AG04449 (cell line): Measurements from ENCODE around the gene HOMER3.

ENCODE experiments used
- CTCF ChIA-PET: fragments of 350-600 bp; formaldehyde crosslinking; extraction: SDS; loops from one replicate; lab custom pipeline; 2021; ENCODE audit warnings: antibody characterized with exemption; lab: Yijun Ruan, JAX
- POLR2A ChIA-PET: fragments of 400-600, 350-600 bp; formaldehyde crosslinking; extraction: SDS; loops from one replicate; lab custom pipeline; 2020; ENCODE audit warnings: antibody characterized with exemption, inconsistent platforms; lab: Yijun Ruan, JAX
- DNase-seq: peaks from one replicate; pipeline ENCODE4 v3.0.0-alpha.2; 2010; ENCODE audit warnings: low read depth, low spot score
- H3K4me3 ChIP-seq: 2 replicates; pipeline ENCODE4 v1.5.1; 2011; ENCODE audit warnings: low read depth, mild to moderate bottlenecking, control low read depth, low read length
- CTCF ChIP-seq: IDR thresholded peaks from one replicate; pipeline ENCODE4 v1.5.1; 2011; ENCODE audit warnings: mild to moderate bottlenecking, moderate library complexity, low read length, control low read depth, inconsistent platforms; ENCODE audit not compliant: insufficient read depth; ENCODE audit errors: missing control alignments

The HOMER3 gene

GRCh38 chr19:18895038-18895823 is 45.8 kb downstream of the HOMER3 start:
- ChIA-PET POLR2A (no interaction called here), CTCF (interaction anchor here (1.3 to 1.6 kb wide), 4 partner anchors 13 to 91 kb away, joined by 4 to 16 read pairs (median 5); no protein-coding TSS in a partner anchor)
- no peak for DNase-seq
- TF ChIP-seq CTCF = peak; percentile 29
- peak overlapping the region; percentile 49 for H3K4me3 ChIP-seq

DNA sequence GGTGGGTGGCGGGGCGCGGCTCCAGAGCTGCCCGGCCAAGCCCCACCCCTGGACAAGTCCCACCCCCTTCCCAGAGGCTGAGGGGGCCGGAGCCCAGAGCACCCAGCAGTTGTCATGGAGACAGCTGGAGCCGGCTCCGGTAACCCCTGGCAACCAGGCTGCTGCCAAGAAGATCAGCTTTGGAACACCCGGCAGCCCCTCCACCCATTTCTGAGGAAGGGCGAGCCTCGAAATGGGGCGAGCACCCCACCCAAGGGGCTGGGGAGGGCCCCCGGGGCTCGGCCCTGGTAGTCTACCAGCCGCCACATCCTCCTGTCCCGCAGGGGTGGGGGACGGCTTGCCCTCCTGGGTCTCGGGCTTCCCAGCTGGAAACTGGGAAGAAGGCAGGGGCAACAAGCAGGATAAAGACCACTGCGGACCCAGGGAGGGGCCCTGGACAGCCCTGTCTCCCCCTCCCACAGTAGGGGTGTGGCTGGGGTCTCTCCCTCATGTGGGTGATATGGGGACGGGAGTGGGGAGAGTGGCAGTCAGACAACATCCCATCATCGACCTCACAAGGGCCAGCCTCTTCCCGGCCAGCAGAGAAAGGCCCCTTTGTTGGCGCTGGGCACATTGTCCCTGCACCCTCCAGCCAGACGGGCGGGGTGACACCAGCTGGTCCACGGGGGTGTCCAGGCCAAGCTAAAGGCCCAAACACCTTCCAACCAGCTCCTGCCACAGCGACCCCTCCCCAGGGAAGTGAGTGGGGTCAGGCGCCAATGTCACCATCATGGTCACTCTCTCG is 46.6 kb downstream of the HOMER3 start:
- DNase-seq = no peak
- ChIA-PET POLR2A (no interaction called here), CTCF (interaction anchor here (1.4 to 2.0 kb wide), 3 partner anchors 14 to 306 kb away, joined by 4 to 16 read pairs (median 5); partner anchors contain the start of gene REX1BD)
- peak overlapping the region; percentile 49 for H3K4me3 ChIP-seq
- TF ChIP-seq CTCF = no peak

DNA sequence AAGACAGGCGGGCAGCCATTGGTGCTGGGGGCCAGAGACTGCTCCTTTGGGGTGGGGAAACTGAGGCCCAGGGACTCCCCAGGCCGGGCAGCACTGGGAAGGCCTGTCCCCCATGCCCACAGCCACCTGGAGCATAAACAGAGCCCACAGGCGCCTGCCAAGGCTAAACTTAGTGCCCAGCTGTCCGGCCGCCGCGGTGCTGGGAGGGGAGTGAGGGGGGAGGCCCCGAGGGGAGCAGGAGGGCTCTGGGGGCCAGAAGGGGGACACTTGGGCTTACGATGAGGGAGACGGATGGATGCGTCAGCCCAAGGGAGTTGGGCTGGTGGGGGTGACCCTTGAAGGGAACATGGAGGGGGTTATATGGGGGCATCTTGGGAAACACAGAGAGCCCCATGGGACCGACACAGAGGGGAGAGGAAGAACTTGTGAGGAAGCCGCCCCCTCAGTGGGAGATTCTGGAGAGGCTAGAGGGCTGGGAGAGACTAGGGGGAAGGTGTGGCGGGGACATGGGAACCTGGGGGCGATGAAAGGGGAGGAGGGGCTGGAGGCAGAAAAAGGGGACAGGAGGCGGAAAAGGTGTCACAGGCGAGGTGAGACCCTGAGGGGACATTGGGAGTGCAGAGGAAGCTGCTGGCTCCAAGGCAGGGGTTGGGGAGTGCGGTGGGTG is 47.3 kb downstream of the HOMER3 start:
- ChIA-PET CTCF (interaction anchor here (1.6 to 2.0 kb wide), 2 partner anchors 92 to 305 kb away, joined by 5 to 16 read pairs; partner anchors contain the start of gene REX1BD), POLR2A (no interaction called here)
- no peak for TF ChIP-seq CTCF
- H3K4me3 ChIP-seq = no peak overlapping the region
- no peak for DNase-seq

GRCh38 chr19:18889949-18890745 is 50.9 kb downstream of the HOMER3 start:
- TF ChIP-seq CTCF = no peak
- DNase-seq = no peak
- POLR2A ChIA-PET = interaction anchor here (0.6 kb wide), 1 partner anchor 296 kb away, joined by 4 read pairs; no protein-coding TSS in a partner anchor
- CTCF ChIA-PET = interaction anchor here (1.0 to 1.9 kb wide), 3 partner anchors 9 to 24 kb away, joined by 3 to 7 read pairs (median 5); no protein-coding TSS in a partner anchor
- H3K4me3 ChIP-seq = no peak overlapping the region

DNA sequence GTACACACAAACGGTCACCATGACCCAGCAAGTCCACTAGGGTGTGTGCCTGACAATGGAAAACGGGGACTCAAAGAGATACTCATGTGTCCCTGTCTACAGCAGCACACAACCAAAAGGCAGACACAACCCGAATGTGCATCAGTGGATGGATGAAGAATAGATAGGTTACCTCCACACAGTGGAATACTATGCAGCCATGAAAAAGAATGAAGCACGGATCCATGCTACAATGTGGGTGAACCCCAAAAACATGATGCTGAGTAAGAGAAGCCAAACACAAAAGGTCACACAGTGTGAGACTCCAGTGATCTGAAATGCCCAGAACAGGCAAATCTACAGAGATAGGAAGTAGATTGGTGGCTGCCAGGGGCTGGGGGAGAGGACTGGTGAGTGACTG is 54.0 kb downstream of the HOMER3 start:
- POLR2A ChIA-PET = no interaction called here
- no peak for DNase-seq
- no peak overlapping the region for H3K4me3 ChIP-seq
- TF ChIP-seq CTCF = no peak
- CTCF ChIA-PET = no interaction called here
